ENCODE measurements around the gene DLGAP1. TPM values are rescaled to one million over a fixed set of nuclear protein-coding genes. Genes with fewer than 3 reads are reported as not detected.

Gene DLGAP1
- total RNA-seq, 2 experiments from 2014 or later, result 0.31 to 0.36 TPM

DNA sequence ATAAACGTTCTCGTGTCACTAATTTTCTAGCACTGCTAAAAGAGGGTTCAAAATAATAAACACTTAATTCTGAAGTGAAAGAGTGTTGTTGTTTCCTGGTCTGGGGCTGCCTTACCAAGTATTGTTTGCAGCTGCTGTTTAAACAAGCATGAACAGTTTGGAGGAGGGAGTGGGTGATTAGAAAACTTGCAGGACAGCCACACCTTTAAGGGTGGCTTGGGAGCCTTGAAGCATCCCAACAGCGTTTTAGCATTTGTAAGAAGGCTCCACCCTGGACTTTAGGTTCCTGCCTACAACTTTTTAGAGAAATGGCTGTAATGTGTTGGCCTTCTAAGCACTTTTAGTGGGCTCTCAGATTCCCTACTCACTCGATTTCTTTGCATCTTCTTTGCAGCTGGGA is 633.6 kb downstream of the DLGAP1 start:
- DNase-seq, result no peak
- TF ChIP-seq, protein P1, sequence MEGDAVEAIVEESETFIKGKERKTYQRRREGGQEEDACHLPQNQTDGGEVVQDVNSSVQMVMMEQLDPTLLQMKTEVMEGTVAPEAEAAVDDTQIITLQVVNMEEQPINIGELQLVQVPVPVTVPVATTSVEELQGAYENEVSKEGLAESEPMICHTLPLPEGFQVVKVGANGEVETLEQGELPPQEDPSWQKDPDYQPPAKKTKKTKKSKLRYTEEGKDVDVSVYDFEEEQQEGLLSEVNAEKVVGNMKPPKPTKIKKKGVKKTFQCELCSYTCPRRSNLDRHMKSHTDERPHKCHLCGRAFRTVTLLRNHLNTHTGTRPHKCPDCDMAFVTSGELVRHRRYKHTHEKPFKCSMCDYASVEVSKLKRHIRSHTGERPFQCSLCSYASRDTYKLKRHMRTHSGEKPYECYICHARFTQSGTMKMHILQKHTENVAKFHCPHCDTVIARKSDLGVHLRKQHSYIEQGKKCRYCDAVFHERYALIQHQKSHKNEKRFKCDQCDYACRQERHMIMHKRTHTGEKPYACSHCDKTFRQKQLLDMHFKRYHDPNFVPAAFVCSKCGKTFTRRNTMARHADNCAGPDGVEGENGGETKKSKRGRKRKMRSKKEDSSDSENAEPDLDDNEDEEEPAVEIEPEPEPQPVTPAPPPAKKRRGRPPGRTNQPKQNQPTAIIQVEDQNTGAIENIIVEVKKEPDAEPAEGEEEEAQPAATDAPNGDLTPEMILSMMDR (IDR thresholded peaks at IDR 0.05), result no peak
- Mint-ChIP-seq H3K27me3 (peaks cover 12% of the 10 kb centered on the region), H3K4me3 (no peak overlapping the region), H3K9me3 (no peaks in the 10 kb centered on the region), H3K27ac (no peak overlapping the region), H3K36me3 (ENCODE audit: low read depth) (no peaks in the 10 kb centered on the region), H3K4me1 (ENCODE audit: low read depth) (no peaks in the 10 kb centered on the region)
- Histone ChIP-seq H3K27me3 (ENCODE audit: control insufficient read depth in 1 of 2, insufficient read depth in 2 of 2, low read length in 2 of 2) (peaks cover 0 to 3% of the 10 kb centered on the region in 2 experiments), H3K9me3 (ENCODE audit: control insufficient read depth in 1 of 2, insufficient read depth in 1 of 2, low read length in 2 of 2) (peaks cover 0 to 5% of the 10 kb centered on the region in 2 experiments), H3K4me1 (ENCODE audit: insufficient read depth, low read length) (no peaks in the 10 kb centered on the region), H3K27ac (ENCODE audit: low read depth in 1 of 2, low read length in 2 of 2) (no peak overlapping the region), H3K36me3 (ENCODE audit: insufficient read depth, low read length) (no peaks in the 10 kb centered on the region), H3K4me3 (ENCODE audit: low read length) (no peak overlapping the region)
- ChIA-PET POLR2A (no interaction called here), CTCF (interaction anchor here (0.6 kb wide), 1 partner anchor 1727 kb away, joined by 3 read pairs; no protein-coding TSS in a partner anchor)
- intact Hi-C loops (cut with DNase I, micrococcal nuclease), result no loop called here
- ATAC-seq (ENCODE audit: poor library complexity), result no peak

DNA sequence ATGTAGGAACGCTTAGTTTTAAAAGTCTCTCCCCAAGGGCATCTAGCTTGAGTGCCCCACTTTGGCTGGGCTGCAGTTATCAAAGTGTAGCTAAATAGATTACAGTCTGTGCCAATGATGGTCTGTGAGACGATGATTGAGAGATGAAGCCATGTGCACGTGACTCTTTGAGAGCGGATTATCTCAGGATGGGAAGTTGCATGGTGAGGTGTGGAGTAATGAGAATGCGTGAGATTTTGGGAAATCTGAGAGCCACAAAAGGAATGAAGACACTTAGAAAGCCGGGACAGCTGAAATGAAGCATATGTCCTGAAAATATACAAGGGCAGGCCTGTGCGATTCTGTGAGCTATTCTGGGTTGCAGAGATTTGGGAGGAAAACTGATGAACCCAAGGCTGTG is 635.1 kb downstream of the DLGAP1 start:
- no peak overlapping the region for H3K4me3 ChIP-seq (ENCODE audit: low read length)
- peaks cover 0 to 5% of the 10 kb centered on the region in 2 experiments for H3K9me3 ChIP-seq (ENCODE audit: control insufficient read depth in 1 of 2, insufficient read depth in 1 of 2, low read length in 2 of 2)
- ChIA-PET POLR2A (no interaction called here), CTCF (no interaction called here)
- Mint-ChIP-seq H3K4me3 (no peak overlapping the region), H3K36me3 (ENCODE audit: low read depth) (no peaks in the 10 kb centered on the region), H3K9me3 (no peaks in the 10 kb centered on the region), H3K4me1 (ENCODE audit: low read depth) (no peaks in the 10 kb centered on the region), H3K27me3 (peaks cover 14% of the 10 kb centered on the region), H3K27ac (no peak overlapping the region)
- ATAC-seq (ENCODE audit: poor library complexity) (no peak), DNase-seq (no peak)
- H3K27me3 ChIP-seq (ENCODE audit: control insufficient read depth in 1 of 2, insufficient read depth in 2 of 2, low read length in 2 of 2), result peaks cover 0 to 3% of the 10 kb centered on the region in 2 experiments
- TF ChIP-seq, protein P1 (IDR thresholded peaks at IDR 0.05), result no peak
- no peak overlapping the region for H3K27ac ChIP-seq (ENCODE audit: low read depth in 1 of 2, low read length in 2 of 2)
- H3K36me3 ChIP-seq (ENCODE audit: insufficient read depth, low read length), result no peaks in the 10 kb centered on the region
- intact Hi-C loops (cut with DNase I, micrococcal nuclease), result no loop called here
- no peaks in the 10 kb centered on the region for H3K4me1 ChIP-seq (ENCODE audit: insufficient read depth, low read length)

DNA sequence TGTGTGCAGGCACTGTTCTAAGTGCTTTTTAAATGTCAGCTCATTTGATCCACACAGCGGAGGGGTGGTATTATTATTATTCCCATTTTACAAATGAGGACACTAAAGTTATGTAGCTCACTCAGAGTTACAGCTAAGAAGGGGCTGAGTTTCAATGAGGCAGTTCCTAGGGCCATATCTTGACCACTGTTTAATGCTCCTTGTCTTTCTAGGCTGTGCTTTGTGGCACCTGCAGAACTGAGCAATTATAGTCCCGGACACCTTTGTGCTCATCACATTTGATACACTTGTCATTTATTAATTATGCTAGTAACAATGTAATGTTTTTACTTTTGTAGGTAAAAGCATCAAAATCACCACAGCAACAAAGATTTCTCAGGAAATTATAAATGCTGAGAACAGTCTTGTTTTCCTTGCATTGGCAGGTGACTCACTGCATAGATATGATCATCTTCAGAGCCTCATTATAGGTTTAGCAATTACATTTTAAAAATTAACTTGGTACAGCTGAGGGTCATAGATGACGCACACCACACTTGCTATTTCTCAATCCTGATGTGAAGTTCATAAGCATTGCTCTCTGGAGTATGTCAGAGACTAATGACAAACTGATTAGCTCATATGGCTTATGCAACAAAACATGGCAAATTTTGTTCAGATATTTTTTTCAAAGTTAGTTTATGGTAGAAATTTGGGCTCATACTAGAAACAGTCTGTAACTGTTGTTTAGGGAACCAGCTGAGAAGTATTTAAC is 638.3 kb downstream of the DLGAP1 start:
- no peak overlapping the region for H3K27ac ChIP-seq (ENCODE audit: low read depth in 1 of 2, low read length in 2 of 2)
- ATAC-seq (ENCODE audit: poor library complexity) (no peak), DNase-seq (no peak)
- H3K36me3 ChIP-seq (ENCODE audit: insufficient read depth, low read length), result no peaks in the 10 kb centered on the region
- no peaks in the 10 kb centered on the region for H3K9me3 Mint-ChIP-seq
- no peaks in the 10 kb centered on the region for H3K36me3 Mint-ChIP-seq (ENCODE audit: low read depth)
- no peak overlapping the region for H3K4me3 ChIP-seq (ENCODE audit: low read length)
- peaks cover 0 to 5% of the 10 kb centered on the region in 2 experiments for H3K9me3 ChIP-seq (ENCODE audit: control insufficient read depth in 1 of 2, insufficient read depth in 1 of 2, low read length in 2 of 2)
- no peaks in the 10 kb centered on the region for H3K4me1 ChIP-seq (ENCODE audit: insufficient read depth, low read length)
- H3K27me3 ChIP-seq (ENCODE audit: control insufficient read depth in 1 of 2, insufficient read depth in 2 of 2, low read length in 2 of 2), result peaks cover 0 to 3% of the 10 kb centered on the region in 2 experiments
- H3K27ac Mint-ChIP-seq, result no peak overlapping the region
- TF ChIP-seq, protein P1 (IDR thresholded peaks at IDR 0.05), result no peak
- no peaks in the 10 kb centered on the region for H3K4me1 Mint-ChIP-seq (ENCODE audit: low read depth)
- intact Hi-C loops (cut with DNase I, micrococcal nuclease), result no loop called here
- ChIA-PET POLR2A (no interaction called here), CTCF (no interaction called here)
- no peak overlapping the region for H3K4me3 Mint-ChIP-seq
- H3K27me3 Mint-ChIP-seq, result peaks cover 15% of the 10 kb centered on the region

Measured in CD4-positive, alpha-beta T cell (primary cell).